K562 (cell line): ENCODE measurements around the gene HAUS7. TPM values are rescaled to one million over a fixed set of nuclear protein-coding genes. Genes with fewer than 3 reads are reported as not detected.

Experiments
- EGR1 ChIP-seq: fragments of 450-650 bp; conservative IDR thresholded peaks from 2 replicates; pipeline ENCODE4 v1.6.1; 2017; ENCODE audit warnings: mild to moderate bottlenecking
- ETV6 ChIP-seq, 3 experiments: fragments of 150-350 bp in 1 of 3; sonication (generic) in 1 of 3; formaldehyde crosslinking in 1 of 3; IDR thresholded peaks; 2 replicates each; pipeline versions ENCODE4 v1.6.1 to v1.8.0; 2014 to 2022; ENCODE audit warnings: borderline replicate concordance in 2 of 3, low read depth in 2 of 3, antibody characterized with exemption in 1 of 3, low read length in 1 of 3, mild to moderate bottlenecking in 1 of 3, missing genetic modification reagents in 1 of 3
- LCOR ChIP-seq: sonication (generic); formaldehyde crosslinking; IDR thresholded peaks from 2 replicates; pipeline ENCODE4 v1.8.0; 2022; ENCODE audit warnings: mild to moderate bottlenecking, missing genetic modification reagents
- PCBP2 ChIP-seq: fragments of 200-400 bp; formaldehyde crosslinking; IDR thresholded peaks from 2 replicates; pipeline ENCODE4 v1.6.1; 2018; ENCODE audit warnings: low read length, low read depth, mild to moderate bottlenecking, moderate library complexity; ENCODE audit not compliant: poor library complexity, severe bottlenecking
- PML ChIP-seq: IDR thresholded peaks from 2 replicates; pipeline ENCODE4 v1.6.1; 2012; ENCODE audit warnings: low read length, inconsistent platforms
- SMARCE1 ChIP-seq: fragments of 450-650 bp; IDR thresholded peaks from 2 replicates; pipeline ENCODE4 v1.7.1; 2016; ENCODE audit warnings: mild to moderate bottlenecking
- SP1 ChIP-seq: sonication (generic); formaldehyde crosslinking; IDR thresholded peaks from 2 replicates; pipeline ENCODE4 v1.8.1; 2022; ENCODE audit warnings: mild to moderate bottlenecking, missing genetic modification reagents
- TRIM24 ChIP-seq, 2 experiments: fragments of 450-650 bp; IDR thresholded peaks; 2 replicates each; pipeline ENCODE4 v1.6.1; 2016
- YY1 ChIP-seq, 3 experiments: IDR thresholded peaks; 2 replicates each; pipeline ENCODE4 v1.6.1; 2011; ENCODE audit warnings: low read length in 2 of 3, mild to moderate bottlenecking in 2 of 3, moderate library complexity in 2 of 3, borderline replicate concordance in 1 of 3, control low read depth in 1 of 3, low read depth in 1 of 3; ENCODE audit not compliant: insufficient read depth in 3 of 3, insufficient replicate concordance in 2 of 3, control insufficient read depth in 1 of 3, insufficient read length in 1 of 3; ENCODE audit errors: extremely low read depth in 1 of 3
- ZKSCAN8 ChIP-seq: fragments of 200-800 bp; sonication (Bioruptor generic); IDR thresholded peaks from 2 replicates; pipeline ENCODE4 v1.6.1; 2016; ENCODE audit warnings: missing genetic modification characterization, missing compliant biosample characterization
- ZNF445 ChIP-seq: fragments of 250-450 bp; sonication (Bioruptor Pico); IDR thresholded peaks from 2 replicates; pipeline ENCODE4 v1.4.0; 2020; ENCODE audit warnings: low read depth, mild to moderate bottlenecking, moderate library complexity
- ZSCAN29 ChIP-seq: fragments of 450-650 bp; IDR thresholded peaks from 2 replicates; pipeline ENCODE4 v1.6.1; 2017
- polyA plus RNA-seq, 8 experiments: library from polyadenylated mRNA; depleted of rRNA in 4 of 8; stranded (reverse) in 5 of 8; unstranded in 3 of 8; fragments of >200 nt; fragmentation: Nextera tagmentation in 2 of 8; fragmentation: Illumina TruSeq in 1 of 8; extraction: Ambion mirVana in 2 of 8; extraction: Trizol in 1 of 8; gene quantifications; 2 replicates each; pipeline versions ENCODE4 v1.2.1 to v1.2.3, GENCODE V29; 2011 to 2014; ENCODE audit warnings: inconsistent platforms in 1 of 8, missing spikeins in 1 of 8
- total RNA-seq, 7 experiments: library from RNA; depleted of rRNA in 6 of 7; stranded (reverse); fragments of >200 nt in 6 of 7; fragmentation: Illumina TruSeq in 2 of 7; extraction: Trizol in 2 of 7; gene quantifications; 2 replicates each; pipeline versions ENCODE4 v1.2.1 to v1.2.3, GENCODE V29; 2011 to 2021; ENCODE audit warnings: low replicate concordance in 1 of 7
- TF ChIP-seq, protein P1 (sequence below): sonication (generic); formaldehyde crosslinking; IDR thresholded peaks from 2 replicates; pipeline ENCODE4 v1.8.0; 2023; ENCODE audit warnings: mild to moderate bottlenecking, missing genetic modification reagents
- TF ChIP-seq, protein P2 (sequence below): IDR thresholded peaks from 3 replicates; pipeline ENCODE4 v1.6.1; 2011; ENCODE audit warnings: borderline replicate concordance, mild to moderate bottlenecking; ENCODE audit not compliant: insufficient read length, insufficient read depth

Gene HAUS7
- total and polyA plus RNA-seq, 9 of the 15 experiments (the other 6 are each of a cell fraction or from before 2014, with no cell fraction given): 10.0 to 94.9 (median 48.8) TPM

DNA sequence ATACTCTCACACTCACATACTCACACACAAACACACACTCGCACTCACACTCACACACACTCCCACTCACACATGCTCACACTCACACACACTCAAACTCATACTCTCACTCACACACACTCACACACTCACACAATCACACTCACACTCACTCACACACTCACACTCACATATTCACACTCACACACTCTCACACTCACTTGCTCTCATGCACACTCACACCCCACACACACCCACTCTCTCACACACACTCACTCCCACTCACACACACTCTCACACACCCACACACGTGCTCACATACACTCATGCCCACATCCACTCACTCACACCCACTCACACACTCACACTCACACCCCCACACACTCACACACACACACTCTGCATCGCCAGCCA lies 42.1 kb upstream of the HAUS7 start (continued):
- TF ChIP-seq ETV6 (IDR thresholded peaks at IDR 0.05; ENCODE audit: borderline replicate concordance in 1 of 2, low read depth in 2 of 2, low read length in 1 of 2) (no peak), ETV6 (CRISPR knock-in tag; IDR thresholded peaks at IDR 0.05; ENCODE audit: borderline replicate concordance) (no peak), LCOR (CRISPR knock-in tag) (no peak), ZSCAN29 (no peak), PML (no peak), SP1 (CRISPR knock-in tag) (no peak), PCBP2 (no peak), TRIM24 (IDR thresholded peaks at IDR 0.05) (peak in 1 of 2 experiments; percentile 31; a peak in 1 of 4 replicates), ZNF445 (CRISPR knock-in tag) (no peak), SMARCE1 (no peak), ZKSCAN8 (CRISPR knock-in tag) (no peak), EGR1 (peak; percentile 53), YY1 (IDR thresholded peaks at IDR 0.05; ENCODE audit: borderline replicate concordance in 1 of 3, control insufficient read depth in 1 of 3, extremely low read depth in 1 of 3, insufficient read depth in 3 of 3, insufficient read length in 1 of 3, insufficient replicate concordance in 2 of 3, low read depth in 1 of 3, low read length in 2 of 3) (no peak)
- TF ChIP-seq, protein P1, sequence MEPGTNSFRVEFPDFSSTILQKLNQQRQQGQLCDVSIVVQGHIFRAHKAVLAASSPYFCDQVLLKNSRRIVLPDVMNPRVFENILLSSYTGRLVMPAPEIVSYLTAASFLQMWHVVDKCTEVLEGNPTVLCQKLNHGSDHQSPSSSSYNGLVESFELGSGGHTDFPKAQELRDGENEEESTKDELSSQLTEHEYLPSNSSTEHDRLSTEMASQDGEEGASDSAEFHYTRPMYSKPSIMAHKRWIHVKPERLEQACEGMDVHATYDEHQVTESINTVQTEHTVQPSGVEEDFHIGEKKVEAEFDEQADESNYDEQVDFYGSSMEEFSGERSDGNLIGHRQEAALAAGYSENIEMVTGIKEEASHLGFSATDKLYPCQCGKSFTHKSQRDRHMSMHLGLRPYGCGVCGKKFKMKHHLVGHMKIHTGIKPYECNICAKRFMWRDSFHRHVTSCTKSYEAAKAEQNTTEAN: peak; percentile 97
- TF ChIP-seq, protein P2, sequence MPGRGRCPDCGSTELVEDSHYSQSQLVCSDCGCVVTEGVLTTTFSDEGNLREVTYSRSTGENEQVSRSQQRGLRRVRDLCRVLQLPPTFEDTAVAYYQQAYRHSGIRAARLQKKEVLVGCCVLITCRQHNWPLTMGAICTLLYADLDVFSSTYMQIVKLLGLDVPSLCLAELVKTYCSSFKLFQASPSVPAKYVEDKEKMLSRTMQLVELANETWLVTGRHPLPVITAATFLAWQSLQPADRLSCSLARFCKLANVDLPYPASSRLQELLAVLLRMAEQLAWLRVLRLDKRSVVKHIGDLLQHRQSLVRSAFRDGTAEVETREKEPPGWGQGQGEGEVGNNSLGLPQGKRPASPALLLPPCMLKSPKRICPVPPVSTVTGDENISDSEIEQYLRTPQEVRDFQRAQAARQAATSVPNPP: no peak
